NB4 (cell line): ENCODE data around the gene MLH1.

ENCODE experiments used
- POLR2A ChIP-seq: IDR thresholded peaks from 2 replicates; pipeline ENCODE4 v1.6.1; 2011; ENCODE audit warnings: mild to moderate bottlenecking; ENCODE audit not compliant: insufficient read length; ENCODE audit errors: extremely low read depth
- TF ChIP-seq, protein P1 (sequence below): IDR thresholded peaks from one replicate; pipeline ENCODE4 v1.5.1; 2012; ENCODE audit warnings: low read depth, low read length
- TF ChIP-seq, protein P2 (sequence below): IDR thresholded peaks from 2 replicates; pipeline ENCODE4 v1.6.1; 2011; ENCODE audit warnings: low read depth, low read length

DNA sequence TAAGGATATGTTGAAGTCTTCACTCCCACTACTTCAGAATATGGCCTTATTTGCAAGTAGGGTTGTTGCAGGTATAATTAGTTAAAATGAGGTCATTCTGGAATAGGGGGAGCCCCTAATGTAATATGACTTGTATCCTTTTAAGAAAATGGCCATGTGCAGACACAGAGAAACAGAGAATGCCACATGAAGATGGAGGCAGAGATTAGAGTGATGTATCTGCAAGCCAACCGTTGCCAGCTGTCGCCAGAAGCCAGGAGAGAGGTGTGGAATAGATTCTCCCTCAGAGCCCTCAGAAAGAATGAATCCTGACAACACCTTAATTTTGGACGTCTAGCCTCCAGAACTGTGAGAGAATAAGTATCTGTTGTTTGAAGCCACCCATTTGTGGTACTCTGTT, 37.2 kb upstream of the MLH1 start:
- no peak for TF ChIP-seq POLR2A
- TF ChIP-seq, protein P1, sequence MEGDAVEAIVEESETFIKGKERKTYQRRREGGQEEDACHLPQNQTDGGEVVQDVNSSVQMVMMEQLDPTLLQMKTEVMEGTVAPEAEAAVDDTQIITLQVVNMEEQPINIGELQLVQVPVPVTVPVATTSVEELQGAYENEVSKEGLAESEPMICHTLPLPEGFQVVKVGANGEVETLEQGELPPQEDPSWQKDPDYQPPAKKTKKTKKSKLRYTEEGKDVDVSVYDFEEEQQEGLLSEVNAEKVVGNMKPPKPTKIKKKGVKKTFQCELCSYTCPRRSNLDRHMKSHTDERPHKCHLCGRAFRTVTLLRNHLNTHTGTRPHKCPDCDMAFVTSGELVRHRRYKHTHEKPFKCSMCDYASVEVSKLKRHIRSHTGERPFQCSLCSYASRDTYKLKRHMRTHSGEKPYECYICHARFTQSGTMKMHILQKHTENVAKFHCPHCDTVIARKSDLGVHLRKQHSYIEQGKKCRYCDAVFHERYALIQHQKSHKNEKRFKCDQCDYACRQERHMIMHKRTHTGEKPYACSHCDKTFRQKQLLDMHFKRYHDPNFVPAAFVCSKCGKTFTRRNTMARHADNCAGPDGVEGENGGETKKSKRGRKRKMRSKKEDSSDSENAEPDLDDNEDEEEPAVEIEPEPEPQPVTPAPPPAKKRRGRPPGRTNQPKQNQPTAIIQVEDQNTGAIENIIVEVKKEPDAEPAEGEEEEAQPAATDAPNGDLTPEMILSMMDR: no peak
- TF ChIP-seq, protein P2, sequence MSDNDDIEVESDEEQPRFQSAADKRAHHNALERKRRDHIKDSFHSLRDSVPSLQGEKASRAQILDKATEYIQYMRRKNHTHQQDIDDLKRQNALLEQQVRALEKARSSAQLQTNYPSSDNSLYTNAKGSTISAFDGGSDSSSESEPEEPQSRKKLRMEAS: no peak
